HepG2 (cell line): ENCODE measurements around the gene ZNF428. TPM values are rescaled to one million over a fixed set of nuclear protein-coding genes. Genes with fewer than 3 reads are reported as not detected.

ENCODE experiments used
- ATAC-seq: fragments of 200-7000 bp; cut with Tn5 transposase; 3 replicates; pipeline ENCODE4 v1.9.1; 2020; ENCODE audit warnings: mild to moderate bottlenecking, moderate library complexity
- BruUV-seq: library from RNA; stranded (reverse); fragments of 400-500 nt; replicated peaks from 2 replicates; lab custom pipeline; 2021; lab: Mats Ljungman, UMichigan
- CTCF ChIA-PET: fragments of 300-600 bp; formaldehyde crosslinking; extraction: SDS; loops from one replicate; lab custom pipeline; 2021; ENCODE audit warnings: low total read pairs, inconsistent platforms, low intra/inter-chr PET ratio; lab: Yijun Ruan, JAX
- POLR2A ChIA-PET: fragments of 350-600 bp; sonication (Branson Sonifier 250); formaldehyde crosslinking; loops from one replicate; lab custom pipeline; 2020; ENCODE audit warnings: antibody characterized with exemption, inconsistent platforms; lab: Yijun Ruan, JAX
- DNase-seq: peaks from one replicate; pipeline ENCODE4 v3.0.0-alpha.2; 2015; ENCODE audit warnings: low spot score
- FAIRE-seq: peaks from 3 replicates; lab custom pipeline; 2011; peaks lifted over from hg19 to GRCh38; lab: Jason Lieb, UNC
- H2AFZ ChIP-seq: one replicate; pipeline ENCODE4 v1.6.1; 2011; ENCODE audit warnings: low read length, inconsistent platforms
- H3K27ac ChIP-seq: fragments of 300-600 bp; 3 replicates; pipeline ENCODE4 v1.8.0; 2011; ENCODE audit warnings: mixed run types, mild to moderate bottlenecking, mixed read lengths, low read length, inconsistent platforms; ENCODE audit not compliant: insufficient read depth; ENCODE audit errors: extremely low read length
- H3K27me3 ChIP-seq, 2 experiments: fragments of 200-600 bp in 1 of 2; 2 replicates in 1 of 2; 3 replicates in 1 of 2; pipeline versions ENCODE4 v1.6.0 to v1.8.0; 2011; ENCODE audit warnings: low read length in 2 of 2, mild to moderate bottlenecking in 2 of 2, moderate library complexity in 2 of 2, inconsistent platforms in 1 of 2; ENCODE audit not compliant: insufficient read depth in 2 of 2, control insufficient read depth in 1 of 2
- H3K36me3 ChIP-seq, 2 experiments: fragments of 200-600 bp in 1 of 2; replicated peaks in 1 of 2; 2 replicates in 1 of 2; 3 replicates in 1 of 2; pipeline versions ENCODE4 v1.5.1 to v1.8.0; 2011; ENCODE audit warnings: low read length in 2 of 2, inconsistent platforms in 1 of 2; ENCODE audit not compliant: insufficient read depth in 2 of 2, control insufficient read depth in 1 of 2
- H3K4me1 ChIP-seq: 2 replicates; pipeline ENCODE4 v1.5.1; 2012; ENCODE audit warnings: low read length, inconsistent platforms; ENCODE audit not compliant: insufficient read depth
- H3K4me2 ChIP-seq: 2 replicates; pipeline ENCODE4 v1.6.0; 2011; ENCODE audit warnings: low read depth, low read length, inconsistent platforms
- H3K4me3 ChIP-seq, 3 experiments: fragments of 200-600 bp in 1 of 3; sonication (generic), shearing (Covaris generic) in 1 of 3; replicated peaks in 1 of 3; 2 replicates each; pipeline ENCODE4 v1.5.1; 2011 to 2016; ENCODE audit warnings: low read length in 3 of 3, inconsistent platforms in 2 of 3, low read depth in 2 of 3, mild to moderate bottlenecking in 2 of 3, control low read depth in 1 of 3, mixed read lengths in 1 of 3; ENCODE audit not compliant: insufficient read depth in 1 of 3
- H3K79me2 ChIP-seq: one replicate; pipeline ENCODE4 v1.6.1; 2011; ENCODE audit warnings: low read length, inconsistent platforms; ENCODE audit not compliant: insufficient read depth
- H3K9ac ChIP-seq: 2 replicates; pipeline ENCODE4 v1.6.0; 2011; ENCODE audit warnings: mild to moderate bottlenecking, low read depth, low read length, inconsistent platforms; ENCODE audit not compliant: insufficient read depth
- H3K9me3 ChIP-seq: 2 replicates; pipeline ENCODE4 v1.5.1; 2012; ENCODE audit warnings: mild to moderate bottlenecking, low read length
- H4K20me1 ChIP-seq: 2 replicates; pipeline ENCODE4 v1.6.0; 2011; ENCODE audit warnings: inconsistent platforms, mild to moderate bottlenecking, low read length, moderate library complexity; ENCODE audit not compliant: insufficient read depth
- BCL6 ChIP-seq: IDR thresholded peaks from 2 replicates; pipeline ENCODE4 v1.6.1; 2016; ENCODE audit warnings: missing genetic modification reagents, missing compliant biosample characterization
- FIP1L1 ChIP-seq: fragments of 200-400 bp; formaldehyde crosslinking; IDR thresholded peaks from 2 replicates; pipeline ENCODE4 v1.6.1; 2018; ENCODE audit warnings: low read depth, mild to moderate bottlenecking, low read length, moderate library complexity, borderline replicate concordance; ENCODE audit not compliant: insufficient read depth
- GFI1 ChIP-seq: sonication (generic); formaldehyde crosslinking; IDR thresholded peaks from 2 replicates; pipeline ENCODE4 v1.5.0; 2020; ENCODE audit warnings: missing genetic modification reagents, mild to moderate bottlenecking, borderline replicate concordance
- HNRNPH1 ChIP-seq: fragments of 200-400 bp; formaldehyde crosslinking; optimal IDR thresholded peaks from 2 replicates; pipeline ENCODE3; 2017; ENCODE audit warnings: mild to moderate bottlenecking, low read depth, low read length
- KLF13 ChIP-seq: sonication (generic); formaldehyde crosslinking; IDR thresholded peaks from 2 replicates; pipeline ENCODE4 v1.4.0; 2020; ENCODE audit warnings: mild to moderate bottlenecking, missing genetic modification reagents
- MBNL3 ChIP-seq: fragments of 250-450 bp; sonication (Bioruptor Pico); conservative IDR thresholded peaks from 2 replicates; pipeline ENCODE4 v1.8.0; 2022; ENCODE audit warnings: mild to moderate bottlenecking, inconsistent platforms
- PHF20 ChIP-seq: sonication (generic); formaldehyde crosslinking; IDR thresholded peaks from 2 replicates; pipeline ENCODE4 v1.5.0; 2020; ENCODE audit warnings: mild to moderate bottlenecking, missing genetic modification reagents
- RBM39 ChIP-seq: fragments of 200-400 bp; formaldehyde crosslinking; IDR thresholded peaks from one replicate; pipeline ENCODE4 v1.6.1; 2018; ENCODE audit warnings: antibody characterized with exemption, mild to moderate bottlenecking, low read depth, low read length; ENCODE audit not compliant: poor library complexity, severe bottlenecking
- ZBTB7B ChIP-seq: sonication (generic); formaldehyde crosslinking; IDR thresholded peaks from 2 replicates; pipeline ENCODE4 v1.4.0; 2020; ENCODE audit warnings: missing genetic modification reagents
- ZNF256 ChIP-seq: sonication (generic); formaldehyde crosslinking; conservative IDR thresholded peaks from 2 replicates; pipeline ENCODE4 v1.4.0; 2020; ENCODE audit warnings: missing genetic modification reagents
- ZNF441 ChIP-seq: sonication (generic); formaldehyde crosslinking; IDR thresholded peaks from 2 replicates; pipeline ENCODE4 v1.7.0; 2021; ENCODE audit warnings: missing genetic modification reagents, borderline replicate concordance
- ZSCAN25 ChIP-seq: sonication (generic); formaldehyde crosslinking; IDR thresholded peaks from 2 replicates; pipeline ENCODE4 v1.8.0; 2022; ENCODE audit warnings: mild to moderate bottlenecking, missing genetic modification reagents
- WGBS: methylation state at CpG from one replicate; pipeline ENCODE4 v1.1.6; 2017; ENCODE audit warnings: low lambda C conversion rate; 5-methylcytosine and 5-hydroxymethylcytosine counted together
- in situ Hi-C: cut with HindIII; loops from 2 replicates; pipeline ENCODE4 v1.10.0; 2017; ENCODE audit warnings: low pct_unique_long_range_greater_than_20kb; ENCODE audit not compliant: extremely low pct_ligation_motif_present
- intact Hi-C: fragments of 100-400 bp; cut with micrococcal nuclease; formaldehyde crosslinking; loops from one replicate; pipeline ENCODE4 v1.10.0; 2022; ENCODE audit not compliant: unreplicated experiment
- polyA plus RNA-seq, 8 experiments: library from polyadenylated mRNA; depleted of rRNA in 3 of 8; stranded (reverse) in 7 of 8; unstranded in 1 of 8; fragments of >200 nt; fragmentation: Illumina TruSeq in 4 of 8; extraction: Trizol in 4 of 8; gene quantifications; 2 replicates each; pipeline versions ENCODE4 v1.2.1 to v1.2.3, GENCODE V29; 2011 to 2016; ENCODE audit warnings: low read depth in 4 of 8, missing spikeins in 1 of 8, mixed read lengths in 1 of 8; ENCODE audit not compliant: insufficient read depth in 1 of 8
- total RNA-seq, 5 experiments: library from RNA; depleted of rRNA; stranded (reverse); fragments of >200 nt; fragmentation: Illumina TruSeq; extraction: Trizol; gene quantifications; 2 replicates each; pipeline ENCODE4 v1.2.3, GENCODE V29; 2016; ENCODE audit warnings: low read depth in 1 of 5
- TF ChIP-seq, protein P1 (sequence below): IDR thresholded peaks from 2 replicates; pipeline ENCODE4 v1.6.1; 2016; ENCODE audit warnings: missing genetic modification reagents, missing compliant biosample characterization
- TF ChIP-seq, protein P2 (sequence below): sonication (generic); formaldehyde crosslinking; IDR thresholded peaks from 2 replicates; pipeline ENCODE4 v1.4.0; 2020; ENCODE audit warnings: missing genetic modification reagents
- TF ChIP-seq, protein P3 (sequence below): conservative IDR thresholded peaks from 2 replicates; pipeline ENCODE4 v1.6.1; 2018; ENCODE audit warnings: missing genetic modification reagents

Gene ZNF428
- total and polyA plus RNA-seq, 2 of the 13 experiments (the other 11 are each of a cell fraction or from before 2014, with no cell fraction given), result 10.4 to 26.9 TPM

DNA sequence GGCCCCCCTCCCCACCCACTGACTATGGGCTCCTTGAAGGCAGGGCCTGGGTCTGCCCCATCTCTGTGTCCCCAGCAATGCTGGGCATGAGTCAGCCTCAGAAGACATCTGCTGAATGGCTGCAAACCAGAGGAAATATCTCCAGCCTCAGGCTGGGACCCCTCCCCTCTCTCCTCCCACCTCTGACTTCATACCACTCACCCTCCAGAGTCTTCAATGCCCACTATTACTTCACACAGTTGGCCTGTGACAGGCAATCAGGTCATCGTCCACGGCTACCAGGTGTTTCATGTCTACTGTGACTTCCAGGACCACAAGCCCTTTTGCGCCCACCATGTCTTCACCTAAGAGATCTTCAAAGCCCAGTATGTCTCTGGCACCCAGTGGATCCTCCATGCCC, 7.6 kb downstream of the ZNF428 start, which contains the start of gene SRRM5:
TSS of gene SRRM5 (plus strand) at position 301 of the 400 bp plus-strand sequence. CDS start at position 335, 34 bp downstream.
- ChIA-PET POLR2A (no interaction called here), CTCF (no interaction called here)
- Histone ChIP-seq H3K27me3 (no peaks in the 10 kb centered on the region), H3K36me3 (peaks cover 18 to 32% of the 10 kb centered on the region in 2 experiments), H3K4me1 (no peaks in the 10 kb centered on the region), H3K4me2 (no peak within 1 kb of the TSS), H3K9me3 (no peaks in the 10 kb centered on the region), H3K9ac (no peak within 1 kb of the TSS), H3K27ac (no peak within 1 kb of the TSS), H2AFZ (no peak within 1 kb of the TSS), H3K4me3 (no peak within 1 kb of the TSS), H4K20me1 (no peaks in the 10 kb centered on the region), H3K79me2 (peaks cover 3% of the 10 kb centered on the region)
- FAIRE-seq (no peak), DNase-seq (no peak), ATAC-seq (no peak)
- intact Hi-C loops (no loop called here), in situ Hi-C loops (no loop called here)
- no TSS peak for BruUV-seq
- no peak for TF ChIP-seq HNRNPH1
- no peak for TF ChIP-seq KLF13
- no peak for TF ChIP-seq BCL6 (CRISPR knock-in tag)
- no peak for TF ChIP-seq PHF20
- TF ChIP-seq, protein P1, sequence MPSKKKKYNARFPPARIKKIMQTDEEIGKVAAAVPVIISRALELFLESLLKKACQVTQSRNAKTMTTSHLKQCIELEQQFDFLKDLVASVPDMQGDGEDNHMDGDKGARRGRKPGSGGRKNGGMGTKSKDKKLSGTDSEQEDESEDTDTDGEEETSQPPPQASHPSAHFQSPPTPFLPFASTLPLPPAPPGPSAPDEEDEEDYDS (CRISPR knock-in tag), result no peak
- no peak for TF ChIP-seq MBNL3 (CRISPR knock-in tag)
- TF ChIP-seq, protein P2, sequence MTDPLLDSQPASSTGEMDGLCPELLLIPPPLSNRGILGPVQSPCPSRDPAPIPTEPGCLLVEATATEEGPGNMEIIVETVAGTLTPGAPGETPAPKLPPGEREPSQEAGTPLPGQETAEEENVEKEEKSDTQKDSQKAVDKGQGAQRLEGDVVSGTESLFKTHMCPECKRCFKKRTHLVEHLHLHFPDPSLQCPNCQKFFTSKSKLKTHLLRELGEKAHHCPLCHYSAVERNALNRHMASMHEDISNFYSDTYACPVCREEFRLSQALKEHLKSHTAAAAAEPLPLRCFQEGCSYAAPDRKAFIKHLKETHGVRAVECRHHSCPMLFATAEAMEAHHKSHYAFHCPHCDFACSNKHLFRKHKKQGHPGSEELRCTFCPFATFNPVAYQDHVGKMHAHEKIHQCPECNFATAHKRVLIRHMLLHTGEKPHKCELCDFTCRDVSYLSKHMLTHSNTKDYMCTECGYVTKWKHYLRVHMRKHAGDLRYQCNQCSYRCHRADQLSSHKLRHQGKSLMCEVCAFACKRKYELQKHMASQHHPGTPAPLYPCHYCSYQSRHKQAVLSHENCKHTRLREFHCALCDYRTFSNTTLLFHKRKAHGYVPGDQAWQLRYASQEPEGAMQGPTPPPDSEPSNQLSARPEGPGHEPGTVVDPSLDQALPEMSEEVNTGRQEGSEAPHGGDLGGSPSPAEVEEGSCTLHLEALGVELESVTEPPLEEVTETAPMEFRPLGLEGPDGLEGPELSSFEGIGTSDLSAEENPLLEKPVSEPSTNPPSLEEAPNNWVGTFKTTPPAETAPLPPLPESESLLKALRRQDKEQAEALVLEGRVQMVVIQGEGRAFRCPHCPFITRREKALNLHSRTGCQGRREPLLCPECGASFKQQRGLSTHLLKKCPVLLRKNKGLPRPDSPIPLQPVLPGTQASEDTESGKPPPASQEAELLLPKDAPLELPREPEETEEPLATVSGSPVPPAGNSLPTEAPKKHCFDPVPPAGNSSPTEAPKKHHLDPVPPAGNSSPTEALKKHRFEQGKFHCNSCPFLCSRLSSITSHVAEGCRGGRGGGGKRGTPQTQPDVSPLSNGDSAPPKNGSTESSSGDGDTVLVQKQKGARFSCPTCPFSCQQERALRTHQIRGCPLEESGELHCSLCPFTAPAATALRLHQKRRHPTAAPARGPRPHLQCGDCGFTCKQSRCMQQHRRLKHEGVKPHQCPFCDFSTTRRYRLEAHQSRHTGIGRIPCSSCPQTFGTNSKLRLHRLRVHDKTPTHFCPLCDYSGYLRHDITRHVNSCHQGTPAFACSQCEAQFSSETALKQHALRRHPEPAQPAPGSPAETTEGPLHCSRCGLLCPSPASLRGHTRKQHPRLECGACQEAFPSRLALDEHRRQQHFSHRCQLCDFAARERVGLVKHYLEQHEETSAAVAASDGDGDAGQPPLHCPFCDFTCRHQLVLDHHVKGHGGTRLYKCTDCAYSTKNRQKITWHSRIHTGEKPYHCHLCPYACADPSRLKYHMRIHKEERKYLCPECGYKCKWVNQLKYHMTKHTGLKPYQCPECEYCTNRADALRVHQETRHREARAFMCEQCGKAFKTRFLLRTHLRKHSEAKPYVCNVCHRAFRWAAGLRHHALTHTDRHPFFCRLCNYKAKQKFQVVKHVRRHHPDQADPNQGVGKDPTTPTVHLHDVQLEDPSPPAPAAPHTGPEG (CRISPR knock-in tag), result no peak
- TF ChIP-seq, protein P3, sequence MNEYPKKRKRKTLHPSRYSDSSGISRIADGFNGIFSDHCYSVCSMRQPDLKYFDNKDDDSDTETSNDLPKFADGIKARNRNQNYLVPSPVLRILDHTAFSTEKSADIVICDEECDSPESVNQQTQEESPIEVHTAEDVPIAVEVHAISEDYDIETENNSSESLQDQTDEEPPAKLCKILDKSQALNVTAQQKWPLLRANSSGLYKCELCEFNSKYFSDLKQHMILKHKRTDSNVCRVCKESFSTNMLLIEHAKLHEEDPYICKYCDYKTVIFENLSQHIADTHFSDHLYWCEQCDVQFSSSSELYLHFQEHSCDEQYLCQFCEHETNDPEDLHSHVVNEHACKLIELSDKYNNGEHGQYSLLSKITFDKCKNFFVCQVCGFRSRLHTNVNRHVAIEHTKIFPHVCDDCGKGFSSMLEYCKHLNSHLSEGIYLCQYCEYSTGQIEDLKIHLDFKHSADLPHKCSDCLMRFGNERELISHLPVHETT (CRISPR knock-in tag), result no peak
- TF ChIP-seq RBM39, result no peak
- no peak for TF ChIP-seq ZNF441 (CRISPR knock-in tag)
- no peak for TF ChIP-seq FIP1L1
- TF ChIP-seq ZNF256 (CRISPR knock-in tag), result no peak
- TF ChIP-seq ZBTB7B (CRISPR knock-in tag), result no peak
- no peak for TF ChIP-seq ZSCAN25
- TF ChIP-seq GFI1 (CRISPR knock-in tag), result no peak
- WGBS, result 95% methylated on average over 3 of the region's 3 CpGs
